DND-41 (cell line): Measurements from ENCODE around the gene ACSF3.

Source experiments
- ATAC-seq: fragments of 200-7000 bp; cut with Tn5 transposase; 3 replicates; pipeline ENCODE4 v1.9.1; 2021; ENCODE audit warnings: low read depth; ENCODE audit not compliant: insufficient read depth
- DNase-seq: peaks from one replicate; pipeline ENCODE4 v3.0.0-alpha.2; 2020
- H2AFZ ChIP-seq: 2 replicates; pipeline ENCODE4 v1.6.0; 2012; ENCODE audit warnings: low read depth, low read length
- H3K27ac ChIP-seq: 2 replicates; pipeline ENCODE4 v1.5.1; 2012; ENCODE audit warnings: low read length, inconsistent platforms
- H3K27me3 ChIP-seq: fragments of 200-600 bp; sonication (generic); 2 replicates; pipeline ENCODE4 v1.6.0; 2012; ENCODE audit warnings: low read length, mild to moderate bottlenecking, inconsistent platforms; ENCODE audit not compliant: insufficient read depth, poor library complexity
- H3K36me3 ChIP-seq: 2 replicates; pipeline ENCODE4 v1.5.1; 2012; ENCODE audit warnings: low read length, inconsistent platforms; ENCODE audit not compliant: insufficient read depth
- H3K4me1 ChIP-seq: 2 replicates; pipeline ENCODE4 v1.5.1; 2012; ENCODE audit warnings: mild to moderate bottlenecking, low read length; ENCODE audit not compliant: insufficient read depth
- H3K4me2 ChIP-seq: 2 replicates; pipeline ENCODE4 v1.6.0; 2012; ENCODE audit warnings: mild to moderate bottlenecking, moderate library complexity, low read length, inconsistent platforms; ENCODE audit not compliant: insufficient read depth
- H3K4me3 ChIP-seq, 2 experiments: fragments of 200-600 bp in 1 of 2; shearing (Covaris generic) in 1 of 2; 2 replicates each; pipeline ENCODE4 v1.5.1; 2012 to 2016; ENCODE audit warnings: inconsistent platforms in 2 of 2, low read length in 2 of 2, mild to moderate bottlenecking in 2 of 2, low read depth in 1 of 2, moderate library complexity in 1 of 2
- H3K79me2 ChIP-seq: 2 replicates; pipeline ENCODE4 v1.6.0; 2012; ENCODE audit warnings: low read length, inconsistent platforms; ENCODE audit not compliant: insufficient read depth
- H3K9ac ChIP-seq: 2 replicates; pipeline ENCODE4 v1.6.0; 2012; ENCODE audit warnings: low read depth, mild to moderate bottlenecking, inconsistent platforms, low read length, moderate library complexity
- H3K9me3 ChIP-seq: 2 replicates; pipeline ENCODE4 v1.5.1; 2012; ENCODE audit warnings: low read length, moderate library complexity, mild to moderate bottlenecking, inconsistent platforms; ENCODE audit not compliant: insufficient read depth, severe bottlenecking
- H4K20me1 ChIP-seq: 2 replicates; pipeline ENCODE4 v1.6.0; 2012; ENCODE audit warnings: low read length; ENCODE audit not compliant: insufficient read depth
- EZH2 ChIP-seq: IDR thresholded peaks from 3 replicates; pipeline ENCODE4 v1.6.1; 2012; ENCODE audit warnings: borderline replicate concordance, low read depth, mild to moderate bottlenecking, moderate library complexity, low read length, inconsistent platforms; ENCODE audit not compliant: severe bottlenecking
- TF ChIP-seq, protein P1 (sequence below): IDR thresholded peaks from 2 replicates; pipeline ENCODE4 v1.5.1; 2012; ENCODE audit warnings: borderline replicate concordance, low read length, moderate library complexity, mild to moderate bottlenecking; ENCODE audit not compliant: poor library complexity, severe bottlenecking; ENCODE audit errors: extremely low read depth

Gene ACSF3

DNA sequence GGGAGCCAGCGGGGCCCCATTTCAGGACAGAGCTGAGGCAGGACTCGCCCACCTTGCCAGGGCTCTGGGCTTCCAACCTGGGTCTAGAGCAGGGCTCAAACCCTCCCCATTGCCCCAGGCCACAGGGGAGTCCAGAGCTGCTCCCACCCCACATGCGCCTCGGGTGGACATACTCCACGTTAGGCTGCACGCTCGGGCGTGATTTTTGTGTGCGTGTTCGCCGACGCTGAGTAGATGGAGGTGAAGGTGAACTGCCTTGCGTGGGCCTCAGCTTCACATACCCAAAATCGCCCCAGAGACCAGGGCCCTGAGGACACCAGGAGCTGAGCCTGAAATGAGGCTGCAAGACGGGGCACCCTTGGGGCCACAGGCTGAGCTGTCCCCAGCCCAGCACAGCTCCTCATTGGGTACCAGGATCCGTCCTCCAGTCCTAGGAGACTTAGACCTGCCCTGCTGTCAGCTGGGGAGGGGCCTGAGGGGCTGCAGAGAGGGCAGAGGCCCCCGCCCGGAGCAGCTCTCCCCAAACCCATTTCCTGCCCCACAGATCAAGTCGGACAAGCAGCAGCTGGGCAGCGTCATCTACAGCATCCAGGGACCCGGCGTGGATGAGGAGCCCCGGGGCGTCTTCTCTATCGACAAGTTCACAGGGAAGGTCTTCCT is 86.1 kb downstream of the ACSF3 start:
- Histone ChIP-seq H3K4me1 (no peaks in the 10 kb centered on the region), H3K27me3 (no peaks in the 10 kb centered on the region), H3K4me3 (no peak overlapping the region), H3K36me3 (no peaks in the 10 kb centered on the region), H3K4me2 (no peak overlapping the region), H3K9me3 (no peaks in the 10 kb centered on the region), H3K79me2 (no peaks in the 10 kb centered on the region), H2AFZ (no peak overlapping the region), H3K9ac (no peak overlapping the region), H4K20me1 (0 out of 2 replicates have a peak, but pooled peaks cover 8% of the 10 kb centered on the region), H3K27ac (no peak overlapping the region)
- no peak for DNase-seq
- no peak for ATAC-seq
- TF ChIP-seq EZH2: no peak
- TF ChIP-seq, protein P1, sequence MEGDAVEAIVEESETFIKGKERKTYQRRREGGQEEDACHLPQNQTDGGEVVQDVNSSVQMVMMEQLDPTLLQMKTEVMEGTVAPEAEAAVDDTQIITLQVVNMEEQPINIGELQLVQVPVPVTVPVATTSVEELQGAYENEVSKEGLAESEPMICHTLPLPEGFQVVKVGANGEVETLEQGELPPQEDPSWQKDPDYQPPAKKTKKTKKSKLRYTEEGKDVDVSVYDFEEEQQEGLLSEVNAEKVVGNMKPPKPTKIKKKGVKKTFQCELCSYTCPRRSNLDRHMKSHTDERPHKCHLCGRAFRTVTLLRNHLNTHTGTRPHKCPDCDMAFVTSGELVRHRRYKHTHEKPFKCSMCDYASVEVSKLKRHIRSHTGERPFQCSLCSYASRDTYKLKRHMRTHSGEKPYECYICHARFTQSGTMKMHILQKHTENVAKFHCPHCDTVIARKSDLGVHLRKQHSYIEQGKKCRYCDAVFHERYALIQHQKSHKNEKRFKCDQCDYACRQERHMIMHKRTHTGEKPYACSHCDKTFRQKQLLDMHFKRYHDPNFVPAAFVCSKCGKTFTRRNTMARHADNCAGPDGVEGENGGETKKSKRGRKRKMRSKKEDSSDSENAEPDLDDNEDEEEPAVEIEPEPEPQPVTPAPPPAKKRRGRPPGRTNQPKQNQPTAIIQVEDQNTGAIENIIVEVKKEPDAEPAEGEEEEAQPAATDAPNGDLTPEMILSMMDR: no peak

DNA sequence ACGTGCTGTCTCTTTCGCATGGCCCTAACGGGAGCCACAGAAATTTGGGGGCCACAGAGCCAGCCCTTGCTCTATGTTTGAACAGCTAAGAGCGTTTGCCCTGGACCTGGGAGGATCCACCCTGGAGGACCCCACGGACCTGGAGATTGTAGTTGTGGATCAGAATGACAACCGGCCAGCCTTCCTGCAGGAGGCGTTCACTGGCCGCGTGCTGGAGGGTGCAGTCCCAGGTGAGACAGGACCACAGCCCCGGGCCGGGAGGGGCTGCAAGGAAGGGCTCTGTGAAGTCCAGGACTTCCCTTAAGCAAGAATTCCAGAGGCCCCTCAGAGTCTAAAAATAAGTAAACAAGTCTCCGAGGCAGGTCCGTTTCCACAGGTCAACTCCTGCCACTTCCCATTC is 89.8 kb downstream of the ACSF3 start:
- peaks cover 14% of the 10 kb centered on the region for H4K20me1 ChIP-seq
- no peaks in the 10 kb centered on the region for H3K36me3 ChIP-seq
- no peaks in the 10 kb centered on the region for H3K4me1 ChIP-seq
- no peak for ATAC-seq
- TF ChIP-seq, protein P1: no peak
- TF ChIP-seq EZH2: no peak
- no peak overlapping the region for H3K4me3 ChIP-seq
- no peak overlapping the region for H2AFZ ChIP-seq
- H3K27ac ChIP-seq: no peak overlapping the region
- no peak overlapping the region for H3K9ac ChIP-seq
- no peak for DNase-seq
- no peaks in the 10 kb centered on the region for H3K79me2 ChIP-seq
- no peak overlapping the region for H3K4me2 ChIP-seq
- H3K27me3 ChIP-seq: no peaks in the 10 kb centered on the region
- no peaks in the 10 kb centered on the region for H3K9me3 ChIP-seq

DNA sequence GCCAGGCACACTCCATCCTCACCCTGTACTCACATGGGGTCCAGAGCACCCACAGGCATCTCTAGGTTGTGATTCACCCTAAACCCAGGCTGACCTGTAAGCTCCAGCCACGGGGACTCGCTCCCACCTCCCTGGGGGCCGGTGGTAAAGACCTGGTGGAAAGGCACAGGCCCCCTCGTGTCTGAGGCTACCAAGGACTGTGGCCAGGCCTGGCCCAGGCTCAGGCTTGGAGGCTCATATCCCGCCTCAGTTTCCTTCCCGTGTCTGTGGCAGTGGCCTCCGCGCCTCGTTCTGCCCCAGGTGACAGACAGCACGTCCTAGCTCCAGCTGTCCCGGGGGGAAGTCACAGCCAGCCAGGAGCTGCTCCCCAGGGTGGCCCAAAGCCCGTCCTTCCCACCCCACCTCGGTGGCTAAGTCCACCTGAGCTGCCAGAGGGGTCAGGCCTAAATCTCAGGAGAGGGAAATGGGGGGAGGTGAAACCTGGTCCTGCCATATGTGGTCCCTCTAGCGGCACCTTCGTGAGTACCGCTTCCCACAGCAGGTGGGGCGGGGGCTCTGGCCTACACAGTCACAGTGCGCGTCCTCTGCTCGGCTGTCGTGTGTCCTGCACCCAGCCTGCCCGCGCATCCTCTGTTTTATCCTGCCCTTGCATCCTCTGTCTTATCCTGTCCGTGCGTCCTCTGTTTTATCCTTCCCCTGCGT is 90.5 kb downstream of the ACSF3 start:
- H3K9ac ChIP-seq: no peak overlapping the region
- no peaks in the 10 kb centered on the region for H3K36me3 ChIP-seq
- H3K27me3 ChIP-seq: no peaks in the 10 kb centered on the region
- no peak overlapping the region for H3K4me3 ChIP-seq
- H4K20me1 ChIP-seq: peaks cover 14% of the 10 kb centered on the region
- TF ChIP-seq EZH2: no peak
- TF ChIP-seq, protein P1: no peak
- H3K9me3 ChIP-seq: no peaks in the 10 kb centered on the region
- ATAC-seq (no peak), DNase-seq (no peak)
- H3K4me1 ChIP-seq: no peaks in the 10 kb centered on the region
- no peak overlapping the region for H3K4me2 ChIP-seq
- no peak overlapping the region for H2AFZ ChIP-seq
- H3K27ac ChIP-seq: no peak overlapping the region
- no peaks in the 10 kb centered on the region for H3K79me2 ChIP-seq
